PFSK-1 (cell line): ENCODE measurements around the gene APOA4.

Source experiments
- FOXP2 ChIP-seq: optimal IDR thresholded peaks from 2 replicates; pipeline ENCODE3; 2011; ENCODE audit warnings: borderline replicate concordance, control low read depth, inconsistent platforms; ENCODE audit not compliant: insufficient read depth; ENCODE audit errors: extremely low read length, extremely low read depth
- POLR2AphosphoS5 ChIP-seq: IDR thresholded peaks from 2 replicates; pipeline ENCODE4 v1.6.1; 2012; ENCODE audit warnings: low read depth, mild to moderate bottlenecking, control low read depth, low read length, moderate library complexity
- SIN3A ChIP-seq: IDR thresholded peaks from 2 replicates; pipeline ENCODE4 v1.6.1; 2012; ENCODE audit warnings: mild to moderate bottlenecking, low read length, moderate library complexity, borderline replicate concordance; ENCODE audit not compliant: insufficient read depth
- TAF1 ChIP-seq: IDR thresholded peaks from 2 replicates; pipeline ENCODE4 v1.6.1; 2012; ENCODE audit warnings: low read length, control low read depth, borderline replicate concordance; ENCODE audit not compliant: insufficient read depth
- TF ChIP-seq, protein P1 (sequence below), 2 experiments: IDR thresholded peaks; 2 replicates each; pipeline versions ENCODE4 v1.6.1 to v1.8.0; 2011 to 2012; ENCODE audit warnings: low read depth in 2 of 2, low read length in 2 of 2, control low read depth in 1 of 2, inconsistent platforms in 1 of 2, mild to moderate bottlenecking in 1 of 2, moderate library complexity in 1 of 2; ENCODE audit not compliant: insufficient read depth in 1 of 2

DNA sequence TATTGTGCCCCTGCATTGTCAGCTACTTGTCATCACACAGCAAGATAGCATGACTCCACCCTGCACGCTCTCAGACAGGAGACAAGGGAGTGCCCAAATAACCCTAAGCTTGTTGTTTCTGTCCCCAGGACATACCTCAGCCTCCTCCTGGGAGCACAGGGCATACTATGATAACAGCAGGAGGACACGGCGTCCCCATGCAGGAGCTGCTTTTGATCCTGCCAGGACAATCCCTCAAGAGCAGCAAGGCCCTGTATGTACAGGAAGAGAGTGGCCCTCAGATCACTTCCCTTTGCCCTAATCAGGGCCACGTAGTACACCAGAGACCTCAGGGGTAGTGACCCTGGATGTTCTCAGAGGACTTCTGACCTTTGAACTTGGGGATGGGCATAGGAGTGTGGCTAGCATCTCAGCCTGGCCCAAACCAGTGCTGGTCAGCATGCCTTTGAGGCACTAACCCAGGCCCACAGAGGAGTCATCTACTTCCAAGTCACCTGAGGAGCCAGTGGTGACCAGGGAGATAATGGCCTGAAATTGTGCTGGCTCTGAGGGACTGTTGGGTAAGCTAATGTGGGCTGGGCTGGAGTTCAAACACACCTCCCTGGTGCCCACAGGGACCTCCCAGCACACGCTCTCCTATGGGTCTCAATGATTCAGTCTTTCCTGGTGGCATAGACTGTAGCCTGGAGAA, 9.2 kb downstream of the APOA4 start:
- TF ChIP-seq POLR2AphosphoS5 = no peak
- no peak for TF ChIP-seq TAF1
- TF ChIP-seq FOXP2 = no peak
- TF ChIP-seq, protein P1, sequence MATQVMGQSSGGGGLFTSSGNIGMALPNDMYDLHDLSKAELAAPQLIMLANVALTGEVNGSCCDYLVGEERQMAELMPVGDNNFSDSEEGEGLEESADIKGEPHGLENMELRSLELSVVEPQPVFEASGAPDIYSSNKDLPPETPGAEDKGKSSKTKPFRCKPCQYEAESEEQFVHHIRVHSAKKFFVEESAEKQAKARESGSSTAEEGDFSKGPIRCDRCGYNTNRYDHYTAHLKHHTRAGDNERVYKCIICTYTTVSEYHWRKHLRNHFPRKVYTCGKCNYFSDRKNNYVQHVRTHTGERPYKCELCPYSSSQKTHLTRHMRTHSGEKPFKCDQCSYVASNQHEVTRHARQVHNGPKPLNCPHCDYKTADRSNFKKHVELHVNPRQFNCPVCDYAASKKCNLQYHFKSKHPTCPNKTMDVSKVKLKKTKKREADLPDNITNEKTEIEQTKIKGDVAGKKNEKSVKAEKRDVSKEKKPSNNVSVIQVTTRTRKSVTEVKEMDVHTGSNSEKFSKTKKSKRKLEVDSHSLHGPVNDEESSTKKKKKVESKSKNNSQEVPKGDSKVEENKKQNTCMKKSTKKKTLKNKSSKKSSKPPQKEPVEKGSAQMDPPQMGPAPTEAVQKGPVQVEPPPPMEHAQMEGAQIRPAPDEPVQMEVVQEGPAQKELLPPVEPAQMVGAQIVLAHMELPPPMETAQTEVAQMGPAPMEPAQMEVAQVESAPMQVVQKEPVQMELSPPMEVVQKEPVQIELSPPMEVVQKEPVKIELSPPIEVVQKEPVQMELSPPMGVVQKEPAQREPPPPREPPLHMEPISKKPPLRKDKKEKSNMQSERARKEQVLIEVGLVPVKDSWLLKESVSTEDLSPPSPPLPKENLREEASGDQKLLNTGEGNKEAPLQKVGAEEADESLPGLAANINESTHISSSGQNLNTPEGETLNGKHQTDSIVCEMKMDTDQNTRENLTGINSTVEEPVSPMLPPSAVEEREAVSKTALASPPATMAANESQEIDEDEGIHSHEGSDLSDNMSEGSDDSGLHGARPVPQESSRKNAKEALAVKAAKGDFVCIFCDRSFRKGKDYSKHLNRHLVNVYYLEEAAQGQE (IDR thresholded peaks at IDR 0.05; ENCODE audit: insufficient read depth in 1 of 2, low read depth in 2 of 2, low read length in 2 of 2) = no peak
- TF ChIP-seq SIN3A = no peak
